Stimulated activated CD8-positive, alpha-beta memory T cell treated with anti-CD3 and anti-CD28 coated beads, Interleukin-12 subunit alpha, Interleukin-12 subunit beta, amount 100 ng/mL, for 24 hours (primary cell): ENCODE measurements around the gene MOB3A.
A peak's percentile ranks its signal among the peaks of the same experiment; 100 is the strongest.
"Not testable (repeated sequence)": the region's sequence is repeated elsewhere in the genome, so short reads cannot be mapped to it uniquely, and the experiment has no call there.

Experiments used
- DNase-seq: peaks from one replicate; pipeline ENCODE4 v3.0.0-alpha.2; 2020; ENCODE audit errors: extremely low read depth

MOB3A gene

DNA sequence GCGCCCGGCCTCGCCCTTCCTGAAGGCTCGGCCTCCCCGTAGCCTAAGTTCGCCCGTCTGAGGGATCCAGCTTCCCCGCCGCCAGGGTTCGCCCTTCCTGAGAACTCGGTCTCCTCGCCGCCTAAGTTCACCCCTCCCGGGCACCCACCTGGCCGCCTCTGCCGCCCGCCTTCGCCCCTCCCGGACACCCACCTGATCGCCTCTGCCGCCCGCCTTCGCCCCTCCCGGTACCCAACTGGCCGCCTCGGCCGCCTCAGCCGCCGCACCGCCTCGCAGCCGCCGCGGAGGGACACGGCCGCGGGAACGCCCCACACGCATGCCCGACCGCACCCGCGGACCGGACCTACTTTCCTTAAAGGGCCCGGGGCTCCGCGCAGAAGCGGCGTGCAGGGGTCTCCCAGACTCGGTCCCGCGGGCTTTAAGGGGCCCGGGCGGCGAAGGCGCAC is at the start of gene MOB3A:
MOB3A (minus strand) TSS at position 293 of the 446 bp plus-strand sequence. CDS start 17,766 bp downstream, outside the sequence.
- peak; percentile 61 for DNase-seq

DNA sequence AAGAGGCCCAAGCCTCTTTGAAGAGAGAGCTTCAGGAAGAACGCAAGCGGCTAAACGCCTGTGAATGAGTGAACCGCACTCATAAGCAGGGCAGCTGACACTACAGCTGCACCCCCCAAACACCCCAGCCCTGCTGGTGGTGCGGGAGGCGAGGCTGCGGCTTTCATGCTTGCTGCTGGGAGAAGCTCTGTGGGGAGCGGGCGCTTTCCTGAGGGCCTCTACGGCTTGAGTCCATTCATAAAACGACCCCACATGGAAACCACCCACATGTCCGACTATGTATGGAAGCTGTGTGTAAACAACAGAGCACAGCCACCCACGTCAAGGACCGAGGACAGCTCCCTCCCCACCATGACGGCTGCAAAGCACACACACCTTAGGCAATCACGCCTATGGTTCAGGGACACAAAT is 49.7 kb upstream of the MOB3A start:
- DNase-seq: no peak

DNA sequence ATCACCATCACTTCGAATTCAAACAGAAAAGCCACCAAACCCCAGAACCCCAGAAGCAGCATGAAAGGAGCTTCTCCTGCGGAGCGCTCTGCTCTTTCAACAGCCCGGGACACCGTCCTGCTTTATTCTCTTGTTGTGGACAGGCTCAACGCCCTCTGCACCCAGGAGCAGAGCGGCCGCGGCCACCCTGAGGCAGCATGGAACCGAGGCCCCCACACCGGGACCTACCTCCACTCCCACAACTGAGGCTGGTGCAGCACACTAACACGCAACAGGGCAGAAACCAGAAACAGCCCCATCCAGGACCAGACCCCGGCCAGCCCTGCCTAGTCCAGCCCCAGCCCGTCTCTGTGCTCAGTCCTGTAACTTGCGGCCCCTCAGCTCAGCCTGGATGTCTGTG is 48.1 kb upstream of the MOB3A start:
- DNase-seq: no peak

DNA sequence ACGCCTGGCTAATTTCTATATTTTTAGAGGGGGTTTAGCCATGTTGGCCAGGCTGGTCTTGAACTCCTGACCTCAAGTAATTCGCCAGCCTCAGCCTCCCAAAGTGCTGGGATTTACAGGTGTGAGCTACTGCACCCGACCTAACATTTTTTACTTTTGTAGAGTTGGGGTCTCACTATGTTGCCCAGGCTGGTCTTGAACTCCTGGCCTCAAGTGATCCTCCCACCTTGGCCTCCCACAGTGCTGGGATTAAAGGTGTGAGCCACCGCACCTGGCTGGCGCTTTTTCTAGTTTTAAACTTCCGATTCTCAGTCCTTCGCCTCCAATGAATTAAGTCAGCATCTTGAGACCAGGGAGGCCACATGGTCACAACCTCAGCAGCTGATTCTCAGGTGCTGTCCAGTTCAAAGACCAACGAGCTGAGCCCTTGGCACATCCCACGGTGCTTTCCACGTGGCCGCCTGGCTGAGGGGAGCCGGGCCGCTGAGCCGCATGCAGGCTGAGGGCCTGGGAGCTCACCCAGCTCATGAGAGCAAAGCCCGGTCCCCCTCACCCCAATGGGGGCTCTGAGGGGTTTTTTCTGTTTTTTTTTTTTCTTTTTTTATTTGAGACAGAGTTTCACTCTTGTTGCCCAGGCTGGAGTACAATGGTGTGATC is 46.2 kb upstream of the MOB3A start:
- DNase-seq: no peak

DNA sequence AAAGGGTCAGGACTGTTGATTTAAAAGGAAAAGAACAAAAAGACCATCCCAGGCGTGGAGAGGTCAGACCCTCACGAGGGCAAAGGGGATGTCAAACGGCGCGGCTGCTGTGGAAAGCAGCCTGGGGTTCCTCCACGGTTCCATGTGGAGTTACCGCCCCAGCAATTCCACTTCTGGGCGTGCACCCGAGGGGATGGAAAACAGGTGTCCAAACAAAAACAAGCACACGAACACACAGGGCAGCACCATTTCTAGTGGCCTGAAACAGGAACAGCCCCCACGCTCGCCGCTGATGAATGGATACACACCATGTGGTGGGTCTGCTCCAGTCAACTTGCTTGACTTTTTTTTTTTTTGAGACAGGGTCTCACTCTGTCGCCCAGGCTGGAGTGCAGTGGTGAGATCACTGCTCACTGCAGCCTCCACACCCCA is 44.0 kb upstream of the MOB3A start:
- no peak for DNase-seq

DNA sequence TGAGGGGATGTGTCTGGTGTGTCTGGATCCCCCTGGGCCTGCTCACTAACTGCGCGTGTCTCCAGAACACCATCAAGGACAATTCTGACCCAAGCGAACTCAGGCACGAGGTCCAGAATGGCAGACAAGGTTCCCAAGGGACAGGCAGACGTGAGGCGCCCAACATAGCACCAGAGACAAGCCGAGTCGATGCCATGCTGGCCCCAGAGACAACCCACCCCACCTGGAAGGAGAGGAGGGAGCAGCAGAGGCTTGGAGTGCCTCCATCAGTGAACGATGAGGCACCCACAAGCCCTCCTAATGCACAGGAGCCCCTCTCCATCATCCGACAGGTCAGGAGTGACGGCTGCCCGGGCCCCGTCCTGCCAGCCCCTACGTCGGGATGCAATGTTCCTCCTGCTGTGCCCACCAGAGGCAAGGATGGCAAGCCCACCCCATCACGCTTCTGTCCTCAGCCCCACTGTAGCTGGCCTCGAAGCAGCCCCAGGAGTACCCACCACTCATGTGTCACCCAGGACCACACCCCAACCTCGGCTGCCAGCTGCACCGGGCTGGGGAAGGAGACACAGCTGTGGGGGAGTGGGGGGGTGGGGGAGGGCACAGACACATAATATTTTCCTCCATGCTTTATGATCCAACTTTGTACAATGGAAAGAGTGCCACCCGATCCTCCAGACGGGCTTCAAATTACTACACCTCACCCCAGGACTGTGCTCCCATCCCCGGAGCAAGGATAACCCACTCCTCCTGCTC is 43.4 kb upstream of the MOB3A start:
- no peak for DNase-seq

DNA sequence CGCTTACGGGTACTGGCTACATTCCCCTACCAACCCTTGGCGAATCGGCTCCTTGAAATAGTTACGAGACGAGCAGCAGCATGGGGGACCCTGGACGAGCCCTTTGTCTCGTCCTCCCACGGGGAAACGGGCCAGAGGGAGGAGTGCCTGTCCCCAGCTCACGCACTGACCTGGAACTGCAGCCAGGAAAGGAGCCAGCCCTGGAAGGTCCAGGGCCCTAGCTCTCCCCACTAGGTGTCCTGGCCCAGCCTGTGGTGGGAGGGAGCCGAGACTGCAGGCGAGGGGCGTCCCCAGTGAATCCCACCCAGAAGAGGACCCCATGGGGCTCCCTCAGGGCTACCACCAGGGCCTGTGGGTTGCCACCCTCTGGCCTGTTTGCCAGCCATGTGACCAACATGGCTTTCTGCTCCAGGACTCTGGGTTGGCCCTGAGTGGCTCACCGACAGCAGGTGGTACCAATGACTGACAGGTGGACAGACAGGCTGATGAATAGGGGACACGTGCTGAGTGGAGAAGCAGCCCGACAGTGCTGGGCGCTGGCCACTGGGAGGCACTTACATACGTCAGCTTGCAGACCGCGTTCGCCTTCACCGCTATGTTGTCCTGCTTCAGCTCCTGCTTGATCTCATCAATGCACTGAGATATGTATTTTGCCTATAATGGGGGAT is 42.1 kb upstream of the MOB3A start:
- DNase-seq: no peak

DNA sequence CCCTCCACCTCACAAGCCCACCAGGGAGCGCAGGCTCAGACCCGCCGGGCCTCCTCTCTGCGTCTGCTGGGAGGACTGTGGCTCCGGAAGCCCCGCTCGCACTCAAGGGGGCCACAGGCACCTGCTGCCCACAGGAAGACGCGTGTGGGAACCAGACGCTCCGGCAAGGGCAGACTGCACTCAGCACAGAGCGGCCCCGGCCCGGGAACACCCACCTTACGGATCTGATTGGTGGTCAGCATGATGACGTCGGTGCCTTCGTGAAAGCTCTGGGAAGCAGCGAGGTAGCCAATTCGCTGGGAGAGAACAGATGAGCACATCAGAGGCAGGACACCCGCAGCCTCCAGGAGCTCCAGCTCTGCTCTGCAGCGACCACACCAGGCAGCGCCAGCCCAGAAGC is 40.7 kb upstream of the MOB3A start:
- no peak for DNase-seq

DNA sequence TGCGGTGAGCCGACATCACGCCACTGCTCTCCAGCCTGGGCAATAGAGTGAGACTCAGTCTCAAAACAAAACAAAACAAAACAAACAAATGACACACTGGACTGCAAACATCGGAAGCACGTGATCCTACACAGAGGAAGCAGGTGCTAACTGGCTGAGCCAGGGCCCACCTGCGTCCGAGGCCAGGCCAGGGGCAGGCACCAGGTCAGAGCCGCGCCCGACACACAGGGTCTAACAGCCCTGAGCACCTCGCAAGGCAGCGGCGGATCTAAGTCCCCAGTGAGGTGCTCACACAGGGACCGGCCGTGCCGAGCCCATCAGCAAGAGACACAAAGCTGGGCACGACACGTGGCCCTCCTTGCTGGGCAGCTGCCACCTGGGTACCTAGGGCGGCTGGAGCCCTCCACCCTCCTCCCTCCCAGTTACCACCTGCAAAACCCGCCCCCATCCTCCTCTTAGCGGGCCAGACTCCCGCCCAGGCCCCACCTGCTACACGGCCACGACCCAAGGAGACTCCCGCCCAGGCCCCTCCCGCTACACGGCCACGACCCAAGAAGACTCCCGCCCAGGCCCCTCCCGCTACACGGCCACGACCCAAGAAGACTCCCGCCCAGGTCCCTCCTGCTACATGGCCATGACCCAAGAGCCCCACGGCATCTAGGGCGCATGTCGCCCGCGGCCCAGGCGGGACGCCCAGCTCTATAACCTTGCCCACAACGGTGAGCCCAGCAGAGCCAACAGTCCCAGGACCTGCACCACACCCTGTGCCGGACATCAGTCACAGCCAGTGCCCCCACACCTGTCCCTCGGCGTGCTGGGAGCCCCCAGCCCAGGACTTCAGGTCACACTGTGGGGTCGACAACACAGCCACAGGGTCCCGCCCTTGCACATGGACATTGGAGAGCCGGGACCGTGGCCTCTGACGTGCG is 39.6 kb upstream of the MOB3A start:
- no peak for DNase-seq

DNA sequence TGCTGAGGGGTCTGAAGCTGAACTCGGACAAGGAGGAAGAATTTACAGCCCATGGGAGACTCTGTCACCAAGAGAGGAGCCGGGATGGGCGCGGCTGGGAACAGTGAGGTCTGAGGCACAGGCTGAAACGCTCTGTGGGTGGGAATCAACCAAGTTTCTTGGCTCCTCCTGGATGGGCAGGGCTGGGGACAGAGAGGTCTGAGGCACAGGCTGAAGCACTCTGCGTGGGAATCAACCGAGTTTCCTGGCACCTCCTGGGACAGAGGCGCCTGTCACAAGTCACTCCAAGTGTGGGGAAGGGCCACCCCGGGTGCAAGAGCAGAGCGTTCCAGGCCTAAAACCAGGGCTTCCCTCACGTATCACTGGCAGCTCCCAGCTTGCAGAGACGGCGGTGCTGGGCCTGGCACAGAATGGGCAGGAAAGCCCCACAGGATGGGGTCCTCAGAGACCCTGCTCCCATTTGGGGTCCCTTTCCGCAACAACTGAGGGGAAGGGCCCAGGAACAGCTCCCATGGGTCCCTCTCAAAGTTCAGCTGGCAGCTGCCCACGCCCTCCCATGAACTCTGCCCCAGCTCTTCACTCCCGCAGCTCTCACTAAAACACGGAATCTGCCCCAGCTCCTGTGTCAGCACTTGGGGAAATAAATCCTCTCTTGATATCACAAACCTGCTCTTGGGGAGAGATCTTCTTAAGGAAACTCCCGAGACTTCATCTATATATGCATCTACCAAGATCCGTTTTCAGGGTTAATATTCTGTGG is 36.8 kb upstream of the MOB3A start:
- no peak for DNase-seq

DNA sequence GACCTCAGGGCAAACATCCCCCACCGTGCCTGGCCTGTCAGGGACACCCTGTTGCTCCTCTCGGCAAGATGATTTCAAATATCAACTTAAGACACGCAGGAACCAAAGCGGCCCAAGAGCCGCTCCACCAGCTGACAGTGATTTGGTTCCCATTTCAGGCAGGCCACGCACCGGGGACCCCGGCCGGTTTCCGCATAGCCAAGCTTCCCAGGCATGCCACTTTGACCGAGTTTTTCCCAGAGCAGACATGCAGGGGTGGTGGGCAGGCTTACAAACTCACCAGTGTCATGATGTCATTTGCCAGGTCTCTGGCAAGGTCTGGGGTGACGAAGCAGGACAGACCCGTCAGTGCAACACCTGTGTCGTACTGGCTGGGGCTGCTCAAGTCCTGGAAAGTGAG is 36.1 kb upstream of the MOB3A start:
- no peak for DNase-seq

DNA sequence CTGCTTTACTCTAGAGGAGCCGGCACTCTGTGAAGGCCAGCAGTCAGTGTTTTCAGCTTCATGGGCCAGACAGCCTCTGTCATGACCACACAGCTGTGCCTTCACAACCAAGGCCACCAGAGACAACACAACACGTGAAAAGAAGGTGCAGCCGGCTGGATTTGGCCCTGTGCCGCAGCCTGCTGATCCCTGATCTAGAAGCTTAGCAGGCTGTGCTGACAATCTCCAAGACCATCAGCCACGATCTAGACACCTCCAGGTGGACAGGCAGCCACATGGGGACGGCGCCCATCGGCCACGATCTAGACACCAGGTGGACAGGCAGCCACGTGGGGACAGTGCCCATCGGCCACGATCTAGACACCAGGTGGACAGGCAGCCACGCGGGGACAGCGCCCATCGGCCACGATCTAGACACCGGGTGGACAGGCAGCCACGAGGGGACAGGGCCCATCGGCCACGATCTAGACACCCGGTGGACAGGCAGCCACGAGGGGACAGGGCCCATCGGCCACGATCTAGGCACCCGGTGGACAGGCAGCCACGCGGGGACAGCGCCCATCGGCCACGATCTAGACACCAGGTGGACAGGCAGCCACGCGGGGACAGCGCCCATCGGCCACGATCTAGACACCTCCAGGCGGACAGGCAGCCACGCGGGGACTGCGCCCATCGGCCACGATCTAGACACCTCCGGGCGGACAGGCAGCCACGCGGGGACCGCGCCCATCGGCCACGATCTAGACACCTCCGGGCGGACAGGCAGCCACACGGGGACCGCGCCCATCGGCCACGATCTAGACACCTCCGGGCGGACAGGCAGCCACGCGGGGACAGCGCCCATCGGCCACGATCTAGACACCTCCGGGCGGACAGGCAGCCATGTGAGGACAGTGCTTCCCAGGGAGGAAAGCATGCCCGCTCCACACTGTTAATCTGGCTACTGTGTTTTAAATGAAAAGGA is 35.2 kb upstream of the MOB3A start:
- DNase-seq: not testable (repeated sequence)

DNA sequence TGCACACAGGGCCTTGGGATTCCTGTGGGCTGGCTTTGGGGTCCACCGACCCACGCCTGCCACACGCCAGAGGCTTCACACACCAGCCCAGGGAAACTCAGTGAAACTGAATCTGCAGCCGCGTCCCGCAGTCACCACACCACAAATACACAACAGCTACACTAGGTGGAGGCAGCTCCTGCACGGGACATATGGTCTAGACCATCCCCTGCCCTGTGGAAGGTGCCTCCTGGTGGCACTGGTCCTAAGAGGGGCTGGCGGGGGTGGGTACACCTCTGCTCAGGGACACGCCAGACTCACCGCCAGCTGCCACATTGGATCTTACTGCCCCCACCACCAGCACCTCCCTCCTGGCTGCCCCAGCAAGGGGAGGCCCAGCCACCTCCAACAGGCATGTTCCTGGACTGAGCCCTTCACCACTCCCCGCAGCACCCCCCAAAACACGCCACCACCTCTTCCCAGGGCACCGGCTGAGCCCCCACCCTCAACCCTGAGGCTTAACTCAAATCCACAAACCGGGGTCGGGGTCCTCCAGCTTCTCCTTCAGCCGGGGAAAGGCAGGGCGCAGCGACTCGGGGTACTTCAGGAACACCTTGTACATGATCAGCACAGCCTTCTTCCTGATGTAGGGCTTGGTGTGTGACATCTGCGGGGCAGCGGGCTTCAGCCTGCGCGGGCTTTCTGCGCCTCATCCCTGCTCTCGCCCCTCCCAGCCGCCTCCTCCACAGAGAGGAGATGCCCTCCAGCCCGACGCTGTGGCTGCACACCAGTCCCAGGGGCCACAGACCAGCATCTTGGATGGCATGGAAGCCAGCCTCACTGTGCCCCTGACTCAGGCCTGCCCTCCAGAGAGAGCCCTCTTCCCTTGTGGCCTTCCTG is 34.0 kb upstream of the MOB3A start:
- DNase-seq: no peak

DNA sequence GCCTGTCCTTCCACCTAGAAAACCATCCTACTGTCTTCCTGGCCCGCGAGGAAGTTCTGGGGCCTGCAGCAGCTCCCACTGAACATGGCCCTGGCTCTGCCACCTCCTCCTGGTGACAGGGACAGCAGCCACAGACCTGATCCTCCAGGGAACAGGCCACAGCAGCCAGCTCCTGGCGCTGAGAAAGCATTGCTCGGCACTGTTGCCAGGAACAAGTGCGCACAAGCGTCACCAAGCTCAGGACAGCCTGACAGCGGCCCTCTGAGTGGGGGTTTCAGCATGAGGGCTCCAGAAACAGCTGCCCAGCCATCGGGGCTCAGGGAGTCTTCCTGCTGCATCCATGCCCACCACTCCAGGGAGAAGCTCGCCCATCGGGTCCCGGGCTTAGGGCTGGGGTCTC is 33.4 kb upstream of the MOB3A start:
- no peak for DNase-seq

DNA sequence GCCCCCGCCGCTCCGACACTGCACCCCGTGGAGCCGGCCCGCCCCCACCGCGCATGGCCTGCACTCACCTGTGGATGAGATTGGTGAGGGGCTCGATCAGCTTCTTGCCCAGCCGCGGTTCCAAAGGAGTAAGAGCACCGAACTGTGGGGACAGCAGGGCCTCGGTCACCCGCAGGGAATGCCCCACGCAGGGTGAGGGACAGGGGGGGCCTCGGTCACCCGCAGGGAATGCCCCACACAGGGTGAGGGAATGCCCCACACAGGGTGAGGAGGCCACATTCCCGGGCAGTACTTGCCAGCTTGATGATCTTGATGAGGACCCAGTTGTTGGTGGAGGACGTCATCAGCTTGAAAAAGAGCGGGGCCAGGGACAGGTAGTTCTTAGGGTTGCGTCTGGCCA is 32.9 kb upstream of the MOB3A start:
- DNase-seq: no peak

DNA sequence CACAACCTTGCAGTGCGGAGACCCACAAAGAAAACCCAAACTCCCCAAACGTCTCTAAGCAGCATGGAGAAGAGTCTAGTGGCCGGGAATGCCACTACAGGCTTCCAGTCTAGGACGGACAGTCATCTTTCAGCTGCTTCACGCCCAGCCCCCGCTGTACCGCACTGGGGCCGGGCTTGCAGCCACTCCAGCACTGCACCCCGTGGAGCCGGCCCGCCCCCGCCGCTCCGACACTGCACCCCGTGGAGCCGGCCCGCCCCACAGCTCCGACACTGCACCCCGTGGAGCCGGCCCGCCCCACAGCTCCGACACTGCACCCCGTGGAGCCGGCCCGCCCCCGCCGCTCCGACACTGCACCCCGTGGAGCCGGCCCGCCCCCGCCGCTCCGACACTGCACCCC is 32.1 kb upstream of the MOB3A start:
- not testable (repeated sequence) for DNase-seq

DNA sequence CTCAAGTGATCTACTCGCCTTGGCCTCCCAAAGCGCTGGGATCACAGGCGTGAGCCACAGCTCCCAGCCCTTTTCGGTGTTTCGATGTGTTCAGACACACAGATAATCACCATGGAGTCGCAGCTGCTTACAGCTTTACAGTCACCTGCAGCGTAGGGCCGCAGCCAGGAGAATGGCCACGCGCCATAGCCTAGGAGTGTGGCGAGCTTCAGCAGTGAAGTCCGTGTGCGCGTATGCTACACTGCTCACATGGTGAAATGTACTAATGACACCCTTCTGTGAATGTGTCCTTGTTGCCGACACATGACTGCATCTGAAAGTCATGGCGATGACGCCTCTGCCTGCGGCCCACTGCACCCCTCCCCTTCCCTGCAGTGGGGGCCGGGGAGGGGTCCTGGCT is 31.6 kb upstream of the MOB3A start:
- no peak for DNase-seq

DNA sequence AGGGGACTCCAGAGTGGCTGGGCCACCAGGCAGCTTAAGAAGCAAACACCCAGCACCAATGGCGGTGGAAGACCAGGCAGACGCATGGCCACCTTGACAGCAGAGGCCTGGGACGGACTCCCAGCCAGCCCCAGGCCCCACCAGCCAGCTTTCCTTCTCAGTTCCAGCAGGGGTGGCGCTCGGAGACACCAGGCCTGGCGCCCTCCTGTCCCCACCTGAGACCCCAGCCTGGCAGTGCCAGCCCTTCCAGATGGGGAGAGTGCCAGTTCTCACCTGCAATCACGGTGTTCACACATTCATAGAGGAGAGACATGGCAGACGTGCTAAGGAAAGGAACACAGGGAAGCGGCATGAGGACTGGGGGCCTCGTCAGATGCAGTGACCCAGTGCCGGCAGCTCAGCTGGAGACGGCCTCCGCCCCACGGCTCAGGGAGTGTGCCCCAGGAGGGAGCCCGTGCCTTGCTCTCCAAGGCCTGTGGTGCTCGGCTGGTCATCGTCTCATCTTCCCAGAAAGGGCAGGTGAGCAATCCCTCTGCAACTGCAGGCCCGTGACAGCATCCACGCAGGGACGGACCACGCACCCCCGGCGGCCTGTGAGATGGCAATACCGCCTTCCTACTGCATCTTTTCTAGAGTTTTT is 30.9 kb upstream of the MOB3A start:
- no peak for DNase-seq
